ENCODE measurements around the gene EBF3.

The EBF3 gene

DNA sequence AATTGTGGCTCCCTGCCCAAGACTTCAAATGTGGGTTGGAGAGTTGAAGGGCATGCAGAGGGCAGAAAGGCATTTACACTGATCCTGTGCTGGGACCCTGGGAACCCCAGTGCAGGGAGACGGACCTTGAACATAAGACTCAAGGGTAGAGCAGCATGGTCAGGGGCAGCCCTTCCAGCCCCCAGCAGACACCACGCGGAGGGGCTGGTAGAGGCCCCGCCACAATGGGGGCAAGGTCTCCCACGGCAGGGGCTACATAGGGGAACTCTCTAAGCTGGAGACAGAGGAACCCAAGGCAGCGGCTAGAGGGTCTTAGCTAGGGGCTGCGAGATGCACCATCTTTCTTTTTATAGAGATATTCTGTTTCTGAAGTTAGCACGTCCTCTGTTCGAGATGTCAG lies 45.2 kb upstream of the EBF3 start:
- ATAC-seq (ENCODE audit: low read depth) (no peak), DNase-seq (ENCODE audit: low spot score) (no peak)
- Histone ChIP-seq H3K9me3 (ENCODE audit: severe bottlenecking) (no peaks in the 10 kb centered on the region), H3K27ac (ENCODE audit: poor library complexity, severe bottlenecking) (no peak overlapping the region), H3K4me3 (ENCODE audit: severe bottlenecking) (no peak overlapping the region), H3K27me3 (ENCODE audit: insufficient read depth, poor library complexity, severe bottlenecking) (no peaks in the 10 kb centered on the region), H3K4me1 (ENCODE audit: insufficient read depth, poor library complexity, severe bottlenecking) (no peaks in the 10 kb centered on the region), H3K36me3 (ENCODE audit: low read depth) (no peaks in the 10 kb centered on the region)
- TF ChIP-seq, protein P1, sequence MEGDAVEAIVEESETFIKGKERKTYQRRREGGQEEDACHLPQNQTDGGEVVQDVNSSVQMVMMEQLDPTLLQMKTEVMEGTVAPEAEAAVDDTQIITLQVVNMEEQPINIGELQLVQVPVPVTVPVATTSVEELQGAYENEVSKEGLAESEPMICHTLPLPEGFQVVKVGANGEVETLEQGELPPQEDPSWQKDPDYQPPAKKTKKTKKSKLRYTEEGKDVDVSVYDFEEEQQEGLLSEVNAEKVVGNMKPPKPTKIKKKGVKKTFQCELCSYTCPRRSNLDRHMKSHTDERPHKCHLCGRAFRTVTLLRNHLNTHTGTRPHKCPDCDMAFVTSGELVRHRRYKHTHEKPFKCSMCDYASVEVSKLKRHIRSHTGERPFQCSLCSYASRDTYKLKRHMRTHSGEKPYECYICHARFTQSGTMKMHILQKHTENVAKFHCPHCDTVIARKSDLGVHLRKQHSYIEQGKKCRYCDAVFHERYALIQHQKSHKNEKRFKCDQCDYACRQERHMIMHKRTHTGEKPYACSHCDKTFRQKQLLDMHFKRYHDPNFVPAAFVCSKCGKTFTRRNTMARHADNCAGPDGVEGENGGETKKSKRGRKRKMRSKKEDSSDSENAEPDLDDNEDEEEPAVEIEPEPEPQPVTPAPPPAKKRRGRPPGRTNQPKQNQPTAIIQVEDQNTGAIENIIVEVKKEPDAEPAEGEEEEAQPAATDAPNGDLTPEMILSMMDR (IDR thresholded peaks at IDR 0.05; ENCODE audit: poor library complexity, severe bottlenecking): no peak

GRCh38 chr10:130003787-130004613 lies 39.9 kb upstream of the EBF3 start:
- Histone ChIP-seq H3K4me3 (ENCODE audit: severe bottlenecking) (no peak overlapping the region), H3K4me1 (ENCODE audit: insufficient read depth, poor library complexity, severe bottlenecking) (no peaks in the 10 kb centered on the region), H3K27me3 (ENCODE audit: insufficient read depth, poor library complexity, severe bottlenecking) (no peaks in the 10 kb centered on the region), H3K27ac (ENCODE audit: poor library complexity, severe bottlenecking) (no peak overlapping the region), H3K36me3 (ENCODE audit: low read depth) (no peaks in the 10 kb centered on the region), H3K9me3 (ENCODE audit: severe bottlenecking) (no peaks in the 10 kb centered on the region)
- TF ChIP-seq, protein P1 (IDR thresholded peaks at IDR 0.05; ENCODE audit: poor library complexity, severe bottlenecking): no peak
- ATAC-seq (ENCODE audit: low read depth) (no peak), DNase-seq (ENCODE audit: low spot score) (no peak)

DNA sequence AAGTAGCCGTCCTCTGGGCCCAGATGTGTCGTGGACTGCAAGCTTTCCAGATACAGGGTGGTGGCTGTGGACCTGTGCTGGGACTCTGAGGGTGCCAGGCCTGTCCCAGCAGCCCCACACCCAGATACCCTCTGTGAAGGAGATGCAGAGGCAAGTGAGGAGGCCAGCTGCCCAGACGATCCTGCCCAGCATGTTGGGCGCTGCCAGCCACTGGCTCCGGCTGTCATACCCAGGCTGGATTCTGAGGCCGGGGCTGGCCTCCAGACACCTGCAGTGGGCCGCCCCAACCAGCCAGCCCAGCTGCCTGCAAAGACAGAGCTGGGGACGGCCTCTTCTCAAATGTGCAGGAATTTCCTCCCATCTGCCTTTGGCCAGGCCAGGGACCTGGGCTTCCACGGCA lies 39.1 kb upstream of the EBF3 start:
- H3K4me1 ChIP-seq (ENCODE audit: insufficient read depth, poor library complexity, severe bottlenecking): no peaks in the 10 kb centered on the region
- H3K27ac ChIP-seq (ENCODE audit: poor library complexity, severe bottlenecking): no peak overlapping the region
- DNase-seq (ENCODE audit: low spot score) (no peak), ATAC-seq (ENCODE audit: low read depth) (no peak; the same call in 2 of the 3 replicates)
- no peaks in the 10 kb centered on the region for H3K9me3 ChIP-seq (ENCODE audit: severe bottlenecking)
- TF ChIP-seq, protein P1 (IDR thresholded peaks at IDR 0.05; ENCODE audit: poor library complexity, severe bottlenecking): no peak
- no peaks in the 10 kb centered on the region for H3K36me3 ChIP-seq (ENCODE audit: low read depth)
- H3K4me3 ChIP-seq (ENCODE audit: severe bottlenecking): no peak overlapping the region
- H3K27me3 ChIP-seq (ENCODE audit: insufficient read depth, poor library complexity, severe bottlenecking): no peaks in the 10 kb centered on the region

DNA sequence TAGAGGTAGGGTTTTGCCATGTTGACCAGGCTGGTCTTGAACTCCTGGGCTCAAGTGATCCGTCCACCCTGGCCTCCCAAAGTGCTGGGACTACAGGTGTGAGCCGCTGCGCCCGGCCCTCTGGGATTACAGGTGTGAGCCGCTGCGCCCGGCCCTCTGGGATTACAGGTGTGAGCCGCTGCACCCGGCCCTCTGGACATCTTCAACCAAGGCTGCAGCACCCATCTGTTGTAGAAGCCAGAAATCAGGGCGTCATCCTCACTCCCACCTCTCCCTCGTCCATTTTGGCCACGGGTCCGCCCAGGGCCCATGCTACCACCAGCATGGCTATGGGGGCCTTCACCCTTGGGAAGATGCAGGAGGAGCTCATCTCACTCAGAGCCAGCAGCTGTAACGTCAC lies 38.5 kb upstream of the EBF3 start:
- H3K36me3 ChIP-seq (ENCODE audit: low read depth): no peaks in the 10 kb centered on the region
- TF ChIP-seq, protein P1 (IDR thresholded peaks at IDR 0.05; ENCODE audit: poor library complexity, severe bottlenecking): no peak
- H3K27ac ChIP-seq (ENCODE audit: poor library complexity, severe bottlenecking): no peak overlapping the region
- H3K4me1 ChIP-seq (ENCODE audit: insufficient read depth, poor library complexity, severe bottlenecking): no peaks in the 10 kb centered on the region
- DNase-seq (ENCODE audit: low spot score): no peak
- no peaks in the 10 kb centered on the region for H3K9me3 ChIP-seq (ENCODE audit: severe bottlenecking)
- H3K4me3 ChIP-seq (ENCODE audit: severe bottlenecking): no peak overlapping the region
- no peaks in the 10 kb centered on the region for H3K27me3 ChIP-seq (ENCODE audit: insufficient read depth, poor library complexity, severe bottlenecking)
- no peak for ATAC-seq (ENCODE audit: low read depth)

GRCh38 chr10:130000918-130001317 lies 36.8 kb upstream of the EBF3 start:
- Histone ChIP-seq H3K9me3 (ENCODE audit: severe bottlenecking) (no peaks in the 10 kb centered on the region), H3K27me3 (ENCODE audit: insufficient read depth, poor library complexity, severe bottlenecking) (no peaks in the 10 kb centered on the region), H3K4me1 (ENCODE audit: insufficient read depth, poor library complexity, severe bottlenecking) (no peaks in the 10 kb centered on the region), H3K36me3 (ENCODE audit: low read depth) (no peaks in the 10 kb centered on the region), H3K27ac (ENCODE audit: poor library complexity, severe bottlenecking) (no peak overlapping the region), H3K4me3 (ENCODE audit: severe bottlenecking) (no peak overlapping the region)
- TF ChIP-seq, protein P1 (IDR thresholded peaks at IDR 0.05; ENCODE audit: poor library complexity, severe bottlenecking): no peak
- DNase-seq (ENCODE audit: low spot score) (no peak), ATAC-seq (ENCODE audit: low read depth) (no peak)

All from RWPE2 (cell line).